Activated naive CD8-positive, alpha-beta T cell treated with anti-CD3 and anti-CD28 coated beads, Interleukin-2, amount 50 U/mL, for 24 hours (primary cell): Measurements from ENCODE around the gene PLEKHA6.

ENCODE experiments used
- ATAC-seq: fragments of 150-1000 bp; cut with Tn5 transposase; one replicate; pipeline ENCODE4 v1.10.0; 2021
- DNase-seq: peaks from one replicate; pipeline ENCODE4 v3.0.0; 2021
- H3K27ac Mint-ChIP-seq: one replicate; pipeline ENCODE4 v1.8.0; 2021; ENCODE audit warnings: mild to moderate bottlenecking, mixed read lengths
- H3K27me3 Mint-ChIP-seq: one replicate; pipeline ENCODE4 v1.8.0; 2021; ENCODE audit warnings: mixed read lengths
- H3K36me3 Mint-ChIP-seq: one replicate; pipeline ENCODE4 v1.8.0; 2021; ENCODE audit warnings: low read depth, mixed read lengths
- H3K4me1 Mint-ChIP-seq: one replicate; pipeline ENCODE4 v1.8.0; 2021; ENCODE audit warnings: mixed read lengths
- H3K4me3 Mint-ChIP-seq: one replicate; pipeline ENCODE4 v1.8.0; 2021; ENCODE audit warnings: mild to moderate bottlenecking, moderate library complexity, mixed read lengths
- H3K9me3 Mint-ChIP-seq: one replicate; pipeline ENCODE4 v1.8.0; 2021; ENCODE audit warnings: mixed read lengths

Gene PLEKHA6

GRCh38 chr1:204222006-204222763, 137.5 kb downstream of the PLEKHA6 start:
- no peak for ATAC-seq
- no peak for DNase-seq
- H3K36me3 Mint-ChIP-seq = no peaks in the 10 kb centered on the region
- no peaks in the 10 kb centered on the region for H3K27me3 Mint-ChIP-seq
- no peak overlapping the region for H3K4me3 Mint-ChIP-seq
- H3K9me3 Mint-ChIP-seq = no peaks in the 10 kb centered on the region
- peaks cover 4% of the 10 kb centered on the region for H3K4me1 Mint-ChIP-seq
- no peak overlapping the region for H3K27ac Mint-ChIP-seq

- Mint-ChIP-seq H3K27me3 (no peaks in the 10 kb centered on the region), H3K4me1 (peaks cover 4% of the 10 kb centered on the region), H3K9me3 (no peaks in the 10 kb centered on the region), H3K36me3 (no peaks in the 10 kb centered on the region), H3K4me3 (no peak overlapping the region), H3K27ac (no peak overlapping the region)
- DNase-seq (no peak), ATAC-seq (no peak)
Observed at GRCh38 chr1:204221271-204221670, 138.5 kb downstream of the PLEKHA6 start.

- DNase-seq (no peak), ATAC-seq (no peak)
- Mint-ChIP-seq H3K27me3 (no peaks in the 10 kb centered on the region), H3K36me3 (no peaks in the 10 kb centered on the region), H3K4me1 (peaks cover 4% of the 10 kb centered on the region), H3K27ac (no peak overlapping the region), H3K9me3 (no peaks in the 10 kb centered on the region), H3K4me3 (no peak overlapping the region)
Observed at GRCh38 chr1:204219971-204220616, 139.6 kb downstream of the PLEKHA6 start.

- ATAC-seq (no peak), DNase-seq (no peak)
- no peak overlapping the region for H3K27ac Mint-ChIP-seq
- no peaks in the 10 kb centered on the region for H3K9me3 Mint-ChIP-seq
- peaks cover 4% of the 10 kb centered on the region for H3K27me3 Mint-ChIP-seq
- H3K4me1 Mint-ChIP-seq = peaks cover 11% of the 10 kb centered on the region
- no peak overlapping the region for H3K4me3 Mint-ChIP-seq
- H3K36me3 Mint-ChIP-seq = no peaks in the 10 kb centered on the region
Observed at GRCh38 chr1:204218552-204218951, 141.2 kb downstream of the PLEKHA6 start.

GRCh38 chr1:204217648-204218000, 142.1 kb downstream of the PLEKHA6 start:
- no peaks in the 10 kb centered on the region for H3K36me3 Mint-ChIP-seq
- DNase-seq (no peak), ATAC-seq (no peak)
- H3K4me3 Mint-ChIP-seq = no peak overlapping the region
- peaks cover 4% of the 10 kb centered on the region for H3K27me3 Mint-ChIP-seq
- H3K9me3 Mint-ChIP-seq = no peaks in the 10 kb centered on the region
- H3K27ac Mint-ChIP-seq = no peak overlapping the region
- peaks cover 11% of the 10 kb centered on the region for H3K4me1 Mint-ChIP-seq

GRCh38 chr1:204216880-204217647, 142.7 kb downstream of the PLEKHA6 start:
- Mint-ChIP-seq H3K36me3 (no peaks in the 10 kb centered on the region), H3K9me3 (no peaks in the 10 kb centered on the region), H3K4me1 (peaks cover 11% of the 10 kb centered on the region), H3K27me3 (peaks cover 4% of the 10 kb centered on the region), H3K27ac (no peak overlapping the region), H3K4me3 (no peak overlapping the region)
- ATAC-seq = no peak
- no peak for DNase-seq

- H3K4me3 Mint-ChIP-seq = no peak overlapping the region
Observed at GRCh38 chr1:204216236-204216635, 143.5 kb downstream of the PLEKHA6 start.

GRCh38 chr1:204213668-204214662, 145.8 kb downstream of the PLEKHA6 start, which contains the start of gene GOLT1A:
Gene GOLT1A (minus strand): TSS chr1:204213988. CDS start chr1:204213906, 82 bp downstream.
- Mint-ChIP-seq H3K27ac (no peak within 1 kb of the TSS), H3K9me3 (no peaks in the 10 kb centered on the region), H3K4me1 (peaks cover 11% of the 10 kb centered on the region), H3K36me3 (no peaks in the 10 kb centered on the region), H3K4me3 (peak within 1 kb of the TSS; percentile 53), H3K27me3 (peaks cover 5% of the 10 kb centered on the region)
- ATAC-seq (peak; percentile 49), DNase-seq (peak; percentile 56)

More at GRCh38 chr1:204216236-204216635, 143.5 kb downstream of the PLEKHA6 start:
- Mint-ChIP-seq H3K4me1 (peaks cover 11% of the 10 kb centered on the region), H3K9me3 (no peaks in the 10 kb centered on the region), H3K36me3 (no peaks in the 10 kb centered on the region), H3K27me3 (peaks cover 4% of the 10 kb centered on the region), H3K27ac (no peak overlapping the region)
- ATAC-seq (no peak), DNase-seq (no peak)

GRCh38 chr1:204212715-204213114, 147.0 kb downstream of the PLEKHA6 start:
- Mint-ChIP-seq H3K4me1 (peaks cover 7% of the 10 kb centered on the region), H3K27me3 (peaks cover 7% of the 10 kb centered on the region), H3K4me3 (no peak overlapping the region), H3K36me3 (no peaks in the 10 kb centered on the region), H3K27ac (no peak overlapping the region), H3K9me3 (no peaks in the 10 kb centered on the region)
- ATAC-seq = no peak
- DNase-seq = no peak

- no peaks in the 10 kb centered on the region for H3K9me3 Mint-ChIP-seq
- peaks cover 11% of the 10 kb centered on the region for H3K4me1 Mint-ChIP-seq
- H3K27me3 Mint-ChIP-seq = peaks cover 18% of the 10 kb centered on the region
- H3K4me3 Mint-ChIP-seq = no peak overlapping the region
- no peaks in the 10 kb centered on the region for H3K36me3 Mint-ChIP-seq
- H3K27ac Mint-ChIP-seq = no peak overlapping the region
- ATAC-seq = no peak
- no peak for DNase-seq
Observed at GRCh38 chr1:204211046-204211445, 148.7 kb downstream of the PLEKHA6 start.

- peak; percentile 96 for ATAC-seq
- H3K9me3 Mint-ChIP-seq = no peaks in the 10 kb centered on the region
- H3K36me3 Mint-ChIP-seq = no peaks in the 10 kb centered on the region
- no peak overlapping the region for H3K27ac Mint-ChIP-seq
- peaks cover 34% of the 10 kb centered on the region for H3K27me3 Mint-ChIP-seq
- H3K4me1 Mint-ChIP-seq = peaks cover 4% of the 10 kb centered on the region
- peak; percentile 85 for DNase-seq
- no peak overlapping the region for H3K4me3 Mint-ChIP-seq
Observed at GRCh38 chr1:204207136-204207616, 152.6 kb downstream of the PLEKHA6 start.

GRCh38 chr1:204206121-204206520, 153.6 kb downstream of the PLEKHA6 start:
- ATAC-seq (no peak), DNase-seq (no peak)
- H3K36me3 Mint-ChIP-seq = no peaks in the 10 kb centered on the region
- peaks cover 4% of the 10 kb centered on the region for H3K4me1 Mint-ChIP-seq
- no peak overlapping the region for H3K27ac Mint-ChIP-seq
- H3K27me3 Mint-ChIP-seq = peaks cover 35% of the 10 kb centered on the region
- no peaks in the 10 kb centered on the region for H3K9me3 Mint-ChIP-seq
- no peak overlapping the region for H3K4me3 Mint-ChIP-seq

GRCh38 chr1:204205486-204205885, 154.2 kb downstream of the PLEKHA6 start:
- H3K27ac Mint-ChIP-seq = no peak overlapping the region
- ATAC-seq (no peak), DNase-seq (no peak)

GRCh38 chr1:204204944-204205343, 154.8 kb downstream of the PLEKHA6 start:
- ATAC-seq (no peak), DNase-seq (no peak)
- Mint-ChIP-seq H3K27ac (no peak overlapping the region), H3K27me3 (peaks cover 33% of the 10 kb centered on the region), H3K9me3 (no peaks in the 10 kb centered on the region), H3K4me1 (peaks cover 4% of the 10 kb centered on the region), H3K36me3 (no peaks in the 10 kb centered on the region), H3K4me3 (no peak overlapping the region)

More at GRCh38 chr1:204205486-204205885, 154.2 kb downstream of the PLEKHA6 start:
- no peaks in the 10 kb centered on the region for H3K36me3 Mint-ChIP-seq
- H3K9me3 Mint-ChIP-seq = no peaks in the 10 kb centered on the region
- peaks cover 35% of the 10 kb centered on the region for H3K27me3 Mint-ChIP-seq
- H3K4me3 Mint-ChIP-seq = no peak overlapping the region
- peaks cover 4% of the 10 kb centered on the region for H3K4me1 Mint-ChIP-seq
